Measurements from ENCODE around the gene UBA3.

UBA3 gene

DNA sequence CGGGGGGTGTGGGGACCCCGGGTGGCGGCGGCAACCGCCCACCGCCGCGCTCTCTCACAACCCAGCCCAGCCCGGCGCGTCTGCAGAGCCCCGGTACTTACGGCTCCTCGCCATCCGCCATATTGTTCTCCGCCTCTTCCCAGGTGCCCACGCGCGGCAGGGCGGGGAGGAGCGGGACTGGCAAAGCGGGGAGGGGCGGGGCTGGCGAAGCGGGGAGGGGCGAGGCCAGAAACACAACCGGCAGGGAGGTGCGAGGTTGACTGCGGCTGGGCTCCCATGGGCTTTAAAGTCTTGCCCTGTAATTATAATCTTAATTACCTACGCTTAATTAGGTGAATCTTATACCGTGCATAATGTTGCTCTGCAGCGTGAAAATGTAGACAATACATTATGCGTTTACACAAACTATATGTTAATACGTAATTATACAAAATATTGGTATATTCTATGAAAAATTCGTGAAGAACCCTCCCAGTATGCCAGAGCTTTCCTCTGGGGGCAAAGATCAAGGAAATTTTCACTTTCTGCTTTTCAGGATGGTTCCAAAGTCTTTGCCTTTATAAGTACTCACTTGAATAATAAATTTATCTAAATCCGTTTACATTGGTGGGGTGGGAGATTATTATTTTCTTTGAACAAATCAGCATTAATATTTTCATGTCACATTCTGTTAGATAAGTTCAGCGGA is at the start of gene UBA3:
UBA3 (minus strand) TSS at position 133 of the 688 bp plus-strand sequence; CDS start at position 121, 12 bp downstream.
- DNase-seq: peak; percentile 80

DNA sequence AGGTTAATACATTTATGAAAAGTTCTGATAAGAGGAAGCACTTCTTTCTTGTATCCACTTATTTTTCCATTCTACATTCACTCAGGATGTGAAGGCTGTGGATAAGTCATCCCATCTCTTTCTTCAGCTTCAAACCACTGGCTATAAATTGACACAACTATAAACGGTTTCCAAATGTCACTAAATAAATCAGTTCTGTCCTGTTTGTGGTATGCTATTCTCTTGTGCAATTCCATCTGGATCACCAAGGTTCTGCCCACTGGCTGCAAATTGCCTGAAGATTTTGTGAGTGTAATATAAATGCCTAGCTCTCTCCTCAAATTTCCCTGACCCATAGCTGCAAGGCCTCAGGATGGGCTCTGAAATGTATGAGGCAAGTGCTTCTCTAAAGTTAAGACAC is 49.4 kb upstream of the UBA3 start:
- no peak for DNase-seq

DNA sequence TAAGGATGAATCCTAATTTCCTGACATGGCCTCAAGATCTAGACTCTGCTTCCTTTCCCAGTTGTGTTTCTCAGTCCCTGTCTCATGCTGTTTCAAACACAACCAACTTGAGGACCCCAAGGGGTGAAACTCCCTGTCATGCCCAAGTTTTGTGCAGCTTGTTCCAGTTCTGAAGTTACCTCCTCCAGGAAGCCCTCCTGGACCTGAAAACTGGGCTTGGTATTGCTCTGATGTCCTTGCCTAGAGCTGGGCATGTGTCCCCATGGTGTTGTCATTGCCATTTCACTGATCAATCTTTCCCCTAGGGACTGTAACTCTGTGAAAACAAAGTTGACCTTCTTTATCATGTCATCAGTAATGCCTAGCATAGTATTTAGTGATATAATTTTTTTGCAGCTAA is 48.3 kb upstream of the UBA3 start:
- no peak for DNase-seq

DNA sequence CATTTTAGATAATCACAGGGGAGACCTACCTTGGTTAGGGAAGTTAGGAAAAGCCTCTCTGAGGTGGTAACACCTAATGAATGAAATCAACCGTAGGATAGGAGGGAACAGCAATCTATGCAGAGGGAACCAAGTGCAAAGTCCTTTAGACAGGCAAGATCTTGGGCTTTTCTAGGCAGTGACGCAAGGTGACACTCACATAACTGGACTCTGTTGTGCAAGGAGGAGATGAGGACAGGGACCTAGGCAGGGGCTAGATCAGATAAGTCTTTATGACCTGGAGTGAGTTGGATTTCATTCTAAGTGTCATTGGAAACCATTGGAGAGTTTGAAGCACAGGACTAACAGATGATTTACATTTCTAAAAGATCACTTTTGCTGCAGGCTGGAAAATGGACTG is 46.8 kb upstream of the UBA3 start:
- no peak for DNase-seq

DNA sequence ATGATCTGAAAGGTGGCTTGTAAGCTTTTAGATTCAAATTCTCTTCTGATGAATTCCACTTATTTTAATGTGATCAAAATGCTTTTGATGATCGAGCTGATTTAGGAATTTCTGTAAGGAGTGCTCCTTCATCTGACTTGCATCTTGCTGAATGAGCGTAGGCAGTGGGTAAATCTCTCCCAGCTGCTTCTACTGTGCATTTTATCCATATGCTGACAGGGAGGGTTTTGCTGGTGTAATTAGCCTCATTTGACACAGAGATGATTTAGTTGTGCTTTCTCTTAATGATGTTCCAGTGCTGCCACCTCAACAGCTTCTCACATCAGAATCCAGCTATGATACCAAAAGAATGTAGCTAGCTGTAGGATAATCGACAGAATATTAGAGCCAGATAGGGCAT is 46.1 kb upstream of the UBA3 start:
- no peak for DNase-seq

DNA sequence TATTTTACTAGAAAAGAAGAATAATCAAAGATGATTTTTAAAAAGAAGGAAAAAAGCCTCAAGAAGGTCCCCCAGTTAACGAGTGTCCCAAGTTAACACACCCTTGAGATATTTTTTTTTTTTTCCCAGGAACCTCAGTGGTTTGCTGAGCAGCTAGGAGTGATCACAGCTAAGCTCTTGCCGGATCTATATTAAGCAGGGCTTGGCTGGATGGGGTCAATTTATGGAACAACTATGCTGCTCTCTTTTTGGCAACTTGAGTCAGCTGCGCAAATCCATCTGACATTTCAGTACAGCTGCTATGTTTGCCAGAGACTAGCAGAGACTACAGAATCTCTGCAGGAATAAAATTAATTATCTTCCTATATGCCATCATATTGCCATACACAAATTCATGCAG is 42.2 kb upstream of the UBA3 start, which contains the start of gene LMOD3:
LMOD3 (minus strand) TSS at position 193 of the 400 bp plus-strand sequence. CDS start 209 bp downstream, outside the sequence.
- DNase-seq: no peak

DNA sequence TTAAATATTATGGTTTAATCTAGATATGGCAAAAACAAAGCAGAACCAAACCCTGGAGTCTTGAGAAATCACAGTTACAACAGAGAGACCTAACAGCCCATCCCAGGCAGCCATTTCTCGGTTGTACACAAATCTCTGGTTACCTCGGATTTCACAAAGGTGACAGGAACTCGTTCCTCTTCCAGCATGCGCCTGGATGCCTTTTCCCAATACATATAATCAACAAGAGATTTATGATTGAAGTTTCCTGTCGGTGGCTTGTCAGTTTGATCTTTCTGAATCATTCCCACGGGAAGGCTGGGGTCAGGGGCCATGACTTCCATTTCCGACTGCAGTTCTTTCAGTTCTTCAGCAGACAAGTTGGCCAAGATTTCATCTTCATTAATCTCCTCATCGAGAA is 41.8 kb upstream of the UBA3 start:
- DNase-seq: no peak

DNA sequence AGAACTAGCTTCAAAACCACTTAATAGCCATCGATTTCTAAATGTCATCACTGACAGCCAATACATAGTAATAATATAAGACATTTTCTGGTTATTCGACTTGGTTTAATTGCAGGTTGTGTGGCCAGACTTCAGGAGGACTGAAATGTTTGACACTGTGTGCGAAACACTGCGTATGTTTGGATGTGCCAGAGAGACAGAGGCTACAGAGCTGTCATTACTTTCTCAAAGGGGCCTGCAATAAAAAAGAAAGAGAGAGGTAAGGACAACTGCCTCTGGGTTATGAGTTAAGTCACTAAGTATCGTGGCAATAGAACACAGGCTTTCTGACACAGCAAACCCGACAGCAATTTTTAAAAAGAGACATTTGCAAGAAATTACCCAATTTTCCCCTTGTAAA is 41.3 kb upstream of the UBA3 start:
- no peak for DNase-seq

DNA sequence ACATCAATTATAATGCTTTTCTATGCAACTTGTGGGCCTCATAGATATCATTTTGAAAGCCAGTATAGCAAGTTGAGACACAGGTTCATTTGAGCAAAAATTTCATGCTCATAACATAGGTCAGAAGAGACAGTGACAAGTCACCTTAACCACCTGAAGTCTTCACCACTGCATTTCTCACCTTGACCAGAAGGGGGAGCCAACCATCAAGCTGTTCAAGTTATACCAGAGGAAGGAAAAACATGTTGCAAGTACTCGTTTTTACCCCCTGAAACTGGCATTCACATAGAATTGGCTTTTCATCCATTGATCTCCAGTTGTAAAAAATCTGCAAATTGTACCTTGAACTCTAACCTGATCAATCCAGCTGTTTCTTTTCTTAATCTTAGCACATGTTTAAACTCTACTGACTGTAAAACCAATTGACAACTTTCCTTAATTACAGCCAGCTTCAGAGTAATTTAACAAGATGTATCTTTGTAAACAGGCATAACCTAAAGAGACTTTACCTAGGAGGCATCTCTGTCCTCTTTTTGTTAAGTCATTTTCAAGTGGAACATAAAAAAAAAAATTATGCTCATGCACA is 40.8 kb upstream of the UBA3 start:
- peak; percentile 65 for DNase-seq

DNA sequence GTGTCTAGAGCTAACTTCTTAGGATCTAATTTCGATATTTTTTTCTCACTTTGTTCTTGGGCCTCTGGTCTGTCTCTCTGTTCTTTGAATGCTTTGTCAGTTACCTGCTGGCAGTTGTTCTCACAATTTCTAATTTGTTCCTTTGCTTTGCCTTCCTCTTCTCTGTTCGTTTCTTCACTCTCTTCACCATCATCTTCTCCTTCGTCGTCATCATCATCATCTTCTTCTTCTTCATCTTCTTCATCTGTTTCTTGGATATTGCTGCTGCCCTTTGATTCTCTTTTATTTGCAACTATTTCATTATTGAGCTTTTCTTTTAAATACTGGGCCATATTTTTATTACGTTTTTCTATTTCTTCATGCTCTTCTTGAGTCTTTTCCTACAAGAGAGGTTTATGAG is 39.5 kb upstream of the UBA3 start:
- DNase-seq: no peak

DNA sequence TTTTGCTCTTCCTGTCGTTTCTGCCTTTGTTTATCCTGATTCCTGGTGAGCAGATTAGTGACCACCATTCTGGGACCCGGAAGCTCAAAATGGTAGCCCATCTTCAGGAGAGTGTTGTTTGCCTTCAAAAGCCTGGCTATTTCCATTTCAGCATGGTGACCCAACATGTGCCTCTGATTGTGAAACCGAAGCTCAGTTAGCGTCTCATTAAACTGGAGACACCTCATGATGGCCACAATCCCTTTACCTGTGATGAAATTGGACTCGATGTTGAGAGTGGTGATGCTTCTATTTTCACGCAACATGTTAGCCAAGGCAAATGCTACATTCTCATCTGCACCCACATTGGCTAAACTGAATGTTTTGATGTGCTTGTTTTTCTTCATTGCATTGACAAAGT is 39.0 kb upstream of the UBA3 start:
- no peak for DNase-seq

DNA sequence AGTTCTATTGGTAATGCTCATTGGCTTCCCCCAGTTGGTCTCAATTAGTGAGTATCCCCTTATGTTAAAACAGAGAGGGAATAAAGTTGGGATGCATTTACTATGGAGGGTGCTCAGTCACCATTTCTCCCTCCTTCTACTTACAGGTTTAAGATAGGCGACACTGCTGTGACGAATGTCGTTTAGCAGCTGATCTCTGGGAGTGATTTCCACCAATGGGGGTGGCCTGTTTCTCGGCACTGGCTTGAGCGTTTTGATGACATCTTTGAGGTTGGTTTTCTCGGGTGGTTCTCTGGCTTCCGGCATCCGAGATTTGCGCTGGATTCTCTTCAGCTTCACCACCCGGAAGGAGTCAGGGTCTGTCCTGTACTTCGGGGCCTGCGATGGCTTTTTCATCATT is 38.4 kb upstream of the UBA3 start:
- DNase-seq: no peak

DNA sequence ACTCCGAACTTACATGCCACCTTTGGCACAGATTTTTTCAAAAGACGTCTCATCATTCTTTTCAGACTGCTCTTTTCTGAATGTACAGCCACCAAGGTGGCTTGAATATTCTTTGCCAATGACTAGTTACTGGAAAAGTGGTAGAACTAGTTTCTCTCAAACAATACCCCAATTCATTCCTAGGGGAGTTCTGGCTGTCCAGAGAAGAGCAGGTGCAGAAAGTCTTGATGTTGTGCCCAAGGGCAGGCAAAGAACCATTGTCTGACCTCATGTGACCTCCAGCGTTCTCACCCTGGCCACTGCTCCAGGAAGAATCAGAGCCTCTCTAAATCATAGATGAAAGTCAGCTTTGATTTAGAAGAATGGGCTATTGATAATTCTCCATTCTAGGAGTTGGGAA is 36.7 kb upstream of the UBA3 start:
- DNase-seq: no peak

DNA sequence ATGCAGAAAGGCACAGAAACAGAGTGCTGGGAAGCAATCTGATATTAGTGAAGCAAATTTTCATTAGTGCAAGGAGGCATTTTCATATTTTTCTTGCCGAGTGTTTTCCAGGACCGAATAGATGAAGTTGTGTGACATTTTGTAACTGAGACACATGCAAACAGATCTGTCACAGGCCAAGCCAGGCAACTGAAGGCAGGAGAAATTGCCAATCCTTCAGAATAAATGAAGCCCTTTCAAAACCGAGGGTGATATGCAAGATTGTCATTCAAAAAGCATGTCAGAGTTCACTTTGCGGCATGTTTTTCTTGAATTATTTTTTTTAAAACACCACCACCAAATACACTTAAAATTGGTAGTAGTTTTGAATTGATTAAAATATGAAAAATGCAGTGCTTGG is 36.0 kb upstream of the UBA3 start:
- DNase-seq: no peak

DNA sequence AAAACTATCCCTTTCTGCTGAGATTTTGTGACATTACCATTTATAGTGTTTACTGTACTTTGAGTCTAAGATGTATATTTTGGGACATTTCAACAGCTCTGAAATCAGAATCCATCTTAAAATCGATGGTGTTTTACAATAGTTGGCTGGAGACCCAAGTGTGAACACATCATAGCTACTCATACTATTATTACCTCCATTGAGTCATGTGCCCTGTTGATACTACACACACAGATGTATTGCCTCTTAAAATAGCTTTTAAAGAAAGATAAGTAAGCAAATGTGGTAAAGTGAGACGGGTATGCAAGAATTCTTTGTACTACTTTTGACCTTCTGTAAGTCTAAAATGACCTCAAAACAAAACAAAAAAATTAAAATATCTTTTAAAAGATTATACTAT is 35.6 kb upstream of the UBA3 start:
- DNase-seq: no peak

DNA sequence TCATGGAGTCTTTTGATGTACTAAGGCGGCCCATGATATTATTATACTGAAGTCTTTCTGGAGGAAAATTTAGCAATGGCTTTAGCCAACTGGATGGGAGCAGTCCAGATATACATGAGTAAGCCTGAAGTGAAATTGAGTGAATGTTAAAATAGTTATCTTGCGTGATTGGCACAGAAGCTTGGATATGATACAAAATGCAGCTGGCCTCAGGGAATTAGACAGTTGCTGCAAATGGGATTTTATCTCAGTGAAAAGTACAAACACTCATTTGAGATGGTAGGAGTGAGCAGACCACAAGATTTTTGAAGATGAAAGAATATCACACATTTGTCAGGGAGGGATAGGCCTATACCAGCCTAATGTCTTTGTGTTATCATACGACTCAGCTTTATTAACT is 33.4 kb upstream of the UBA3 start:
- DNase-seq: no peak

DNA sequence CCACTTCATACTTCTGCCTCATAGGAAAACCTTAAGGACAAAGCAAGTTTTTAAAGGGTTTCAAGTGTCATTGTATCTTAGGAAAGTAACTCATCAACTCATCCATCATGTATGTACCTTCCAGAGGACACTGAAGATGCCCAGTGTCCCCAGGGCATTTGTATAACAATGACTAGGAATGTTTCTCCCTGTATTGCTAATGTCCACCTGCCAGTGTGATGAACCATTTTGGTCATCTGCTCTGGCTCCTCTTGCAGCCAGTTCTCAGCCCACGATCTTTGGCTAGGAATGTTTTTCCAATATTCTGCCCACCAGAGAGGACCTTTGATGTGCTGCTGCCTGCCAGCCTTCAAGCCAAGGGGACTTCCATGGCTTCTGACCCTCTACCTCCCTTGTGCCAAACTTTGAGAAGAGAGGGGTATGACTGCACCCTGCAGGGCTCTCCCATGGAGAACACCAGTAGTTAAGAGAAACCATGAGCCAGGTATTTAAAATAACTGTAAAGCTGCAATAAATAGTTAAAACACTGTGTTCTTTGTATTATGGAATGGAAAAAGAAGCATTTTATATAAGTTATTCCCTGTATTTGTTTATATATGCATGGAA is 30.9 kb upstream of the UBA3 start:
- DNase-seq: no peak

DNA sequence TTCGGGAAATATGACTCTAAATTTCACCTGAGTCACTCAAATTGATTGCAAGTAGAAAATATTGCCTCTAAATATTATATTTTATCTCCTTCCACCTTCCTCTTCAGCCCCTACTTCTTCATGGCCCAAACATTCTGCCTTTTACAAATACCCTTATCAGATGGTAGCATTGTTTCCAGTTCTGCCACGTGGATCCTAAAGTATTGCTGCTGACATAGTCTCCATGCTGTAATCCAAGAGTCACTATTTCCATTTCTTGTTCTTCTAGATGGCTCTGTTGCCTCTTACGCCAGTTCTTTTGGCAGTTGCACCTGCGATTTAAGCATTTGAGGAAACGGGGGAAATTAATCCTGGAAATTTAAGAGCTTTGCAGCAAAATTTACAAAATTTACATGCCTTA is 28.6 kb upstream of the UBA3 start:
- DNase-seq: no peak

DNA sequence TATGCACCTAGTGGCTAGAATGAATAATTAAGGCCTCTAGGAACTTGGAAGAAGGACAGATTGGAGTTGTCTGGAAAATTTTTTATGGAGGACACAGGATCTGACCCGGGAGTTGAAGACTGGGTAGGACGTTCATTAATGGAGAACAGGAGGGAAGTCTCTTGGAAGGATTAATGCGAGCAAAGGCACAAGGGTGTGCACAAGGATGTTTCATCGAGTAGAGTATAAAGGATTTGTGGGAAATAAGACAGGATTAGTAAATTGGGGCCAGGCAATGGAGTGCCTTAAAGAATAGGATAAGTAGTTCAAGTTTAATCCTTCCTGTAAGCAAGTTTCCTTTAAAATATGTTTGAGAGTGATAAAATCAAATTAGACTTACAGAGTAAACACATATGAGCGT is 27.7 kb upstream of the UBA3 start:
- DNase-seq: no peak

DNA sequence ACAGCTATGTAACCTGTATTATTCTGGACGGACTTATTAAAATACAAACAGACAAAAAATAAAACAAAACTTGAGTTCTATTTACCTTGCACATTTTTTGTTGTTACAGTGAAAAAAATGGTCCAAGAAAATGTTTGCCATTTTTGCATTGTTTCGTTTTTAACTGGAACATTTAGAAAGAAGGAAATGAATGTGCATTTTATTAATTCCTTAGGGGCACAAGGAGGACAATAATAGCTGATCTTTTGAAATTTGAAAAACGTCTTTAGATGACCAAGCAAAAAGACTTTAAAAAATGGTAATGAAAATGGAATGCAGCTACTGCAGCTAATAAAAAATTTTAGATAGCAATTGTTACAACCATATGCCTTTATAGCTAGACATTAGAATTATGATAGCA is 25.2 kb upstream of the UBA3 start:
- no peak for DNase-seq

DNA sequence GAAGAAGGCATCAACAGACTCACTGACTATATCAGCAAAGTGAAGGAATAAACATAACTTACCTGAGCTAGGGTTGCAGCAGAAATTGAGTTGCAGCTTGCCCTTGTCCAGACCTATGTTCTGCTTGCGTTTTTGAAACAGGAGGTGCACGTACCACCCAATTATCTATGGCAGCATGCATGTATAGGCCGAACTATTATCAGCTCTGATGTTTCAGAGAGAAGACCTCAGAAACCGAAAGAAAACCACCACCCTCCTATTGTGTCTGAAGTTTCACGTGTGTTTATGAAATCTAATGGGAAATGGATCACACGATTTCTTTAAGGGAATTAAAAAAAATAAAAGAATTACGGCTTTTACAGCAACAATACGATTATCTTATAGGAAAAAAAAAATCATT is 24.4 kb upstream of the UBA3 start:
- DNase-seq: no peak

DNA sequence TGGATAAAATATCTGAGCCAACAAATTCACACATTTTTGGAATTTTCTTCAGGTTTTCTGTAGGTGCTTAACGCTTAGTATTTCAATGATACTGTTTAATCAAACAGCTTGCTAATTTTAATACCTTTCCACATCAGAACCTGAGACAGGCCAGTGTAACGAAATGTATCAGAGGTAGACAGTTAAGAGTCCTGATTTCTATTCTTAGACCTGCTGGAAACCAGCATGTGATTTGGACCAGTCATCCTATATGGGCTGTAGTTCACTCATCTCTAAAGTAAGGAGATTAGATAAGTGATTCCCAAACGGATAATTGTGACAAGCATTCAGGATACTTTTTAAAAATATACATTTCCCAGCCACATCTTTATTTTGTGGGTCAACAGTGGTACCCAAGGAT is 23.0 kb upstream of the UBA3 start:
- DNase-seq: no peak

DNA sequence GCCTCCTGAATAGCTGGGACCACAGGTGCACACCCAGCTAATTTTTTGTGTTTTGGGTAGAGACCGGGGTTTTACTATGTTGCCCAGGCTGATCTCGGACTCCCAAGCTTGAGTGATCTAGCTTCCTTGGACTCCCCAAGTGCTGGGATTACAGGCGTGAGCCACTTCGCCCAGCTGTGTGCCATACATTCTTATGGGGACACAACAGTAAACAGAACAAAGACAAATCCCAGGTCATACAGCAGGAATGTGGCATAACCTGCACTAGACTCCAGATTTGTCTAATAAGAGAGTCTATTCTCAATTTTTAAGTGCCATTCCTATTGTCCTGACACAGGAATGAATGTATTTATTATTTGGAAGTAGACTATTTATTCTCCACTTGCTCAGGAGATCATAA is 22.2 kb upstream of the UBA3 start:
- no peak for DNase-seq

DNA sequence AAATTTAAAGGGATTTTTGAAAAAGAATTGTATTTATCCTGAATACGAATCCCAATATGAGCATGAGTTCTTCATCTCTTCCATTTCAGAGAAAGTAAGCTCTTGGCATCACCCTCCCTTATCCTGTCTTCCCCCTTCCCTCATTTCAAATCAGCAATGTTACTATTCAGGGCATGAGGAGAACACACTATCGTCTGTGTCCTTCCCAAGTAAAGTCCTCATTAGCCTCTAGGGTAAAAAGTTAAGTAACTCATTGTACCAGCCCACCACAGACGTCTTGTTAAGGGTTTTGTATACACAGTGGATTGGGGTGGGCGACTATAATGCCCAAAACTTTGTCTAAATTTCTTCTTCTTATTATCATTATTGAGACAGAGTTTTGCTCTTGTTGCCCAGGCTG is 19.4 kb upstream of the UBA3 start:
- no peak for DNase-seq

All from GDM1 (cell line).